VCaP (cell line): Measurements from ENCODE around the gene STAP2.
A peak's percentile ranks its signal among the peaks of the same experiment; 100 is the strongest.
"Not testable (repeated sequence)": the region's sequence is repeated elsewhere in the genome, so short reads cannot be mapped to it uniquely, and the experiment has no call there.

ENCODE experiments used
- H3K27ac ChIP-seq: fragments of 450-650 bp; 2 replicates; pipeline ENCODE4 v1.5.1; 2017
- CTCF ChIP-seq: fragments of 450-650 bp; conservative IDR thresholded peaks from 2 replicates; pipeline ENCODE4 v1.5.1; 2017; ENCODE audit warnings: mild to moderate bottlenecking, moderate library complexity

STAP2 gene

GRCh38 chr19:4350111-4350510 lies 11.5 kb upstream of the STAP2 start:
- TF ChIP-seq CTCF: no peak
- no peak overlapping the region for H3K27ac ChIP-seq

GRCh38 chr19:4349225-4349624 lies 10.6 kb upstream of the STAP2 start:
- not testable (repeated sequence) for H3K27ac ChIP-seq

- TF ChIP-seq CTCF: no peak
- no peak overlapping the region for H3K27ac ChIP-seq
Observed at GRCh38 chr19:4347521-4347920, 8.9 kb upstream of the STAP2 start.

- H3K27ac ChIP-seq: no peak overlapping the region
- TF ChIP-seq CTCF: no peak
Observed at GRCh38 chr19:4346020-4346383, 7.4 kb upstream of the STAP2 start.

GRCh38 chr19:4345342-4346019 lies 6.9 kb upstream of the STAP2 start:
- TF ChIP-seq CTCF: no peak
- H3K27ac ChIP-seq: no peak overlapping the region

GRCh38 chr19:4343370-4344307 lies 5.0 kb upstream of the STAP2 start, which contains the start of gene MPND:
TSS of gene MPND (plus strand) at chr19:4343562. CDS start at chr19:4343594, 32 bp downstream.
- peak within 1 kb of the TSS; percentile 69 for H3K27ac ChIP-seq
- TF ChIP-seq CTCF: no peak

GRCh38 chr19:4342615-4343369 lies 4.2 kb upstream of the STAP2 start:
- TF ChIP-seq CTCF: no peak; the same call in 1 of the 2 replicates
- peak overlapping the region; percentile 69 for H3K27ac ChIP-seq
